Left ventricle myocardium superior (tissue), 1 donor: ENCODE data around the gene TSHZ3. TPM values are rescaled to one million over a fixed set of nuclear protein-coding genes. Genes with fewer than 3 reads are reported as not detected.

Experiments
- ATAC-seq: fragments of 200-7000 bp; cut with Tn5 transposase; one replicate; pipeline ENCODE4 v1.9.1; 2020; ENCODE audit warnings: mild to moderate bottlenecking, moderate library complexity
- DNase-seq: peaks from one replicate; pipeline ENCODE4 v3.0.0-alpha.2; 2020
- intact Hi-C: fragments of 100-400 bp; cut with micrococcal nuclease; formaldehyde crosslinking; loops from one replicate; pipeline ENCODE4 v1.11.0; 2022
- total RNA-seq: library from RNA; stranded (reverse); fragmentation: NEBNext Ultra II Directional; extraction: Animal tissue kit (Norgen Biotek cat#: 25700); gene quantifications from one replicate; pipeline ENCODE4 v1.2.1, GENCODE V29; 2021
- donor health status: DM: no; HTN: yes; CAD: no; lungs with severe emphysema.

Gene TSHZ3
- total RNA-seq, 1 donor from 2014 or later = 2.6 TPM

DNA sequence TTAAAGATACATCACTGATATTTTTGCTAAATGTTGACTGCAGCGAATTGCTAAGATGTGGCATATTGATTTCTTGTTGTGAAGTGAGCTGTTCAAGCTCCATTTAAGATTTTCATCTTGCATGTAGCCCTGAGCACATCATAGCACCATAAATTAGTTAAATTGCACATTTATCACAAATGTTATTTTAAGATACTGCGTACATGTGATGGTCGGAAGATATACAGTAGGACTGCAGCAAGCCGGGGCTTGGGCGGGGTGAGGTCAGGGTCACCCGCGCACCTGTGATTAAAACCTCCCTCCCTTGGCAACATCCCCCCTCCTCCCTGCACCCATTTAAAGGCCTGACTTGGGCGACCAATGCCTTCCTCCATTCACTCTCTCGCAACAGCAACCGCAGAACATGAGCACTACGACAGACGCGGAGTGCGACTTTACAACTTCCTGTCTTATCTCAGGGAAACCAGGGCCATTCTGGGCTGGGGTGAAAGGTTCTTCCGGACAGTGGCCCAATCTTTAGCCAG is 76.6 kb downstream of the TSHZ3 start:
- DNase-seq = no peak
- intact Hi-C loops = no loop called here
- no peak for ATAC-seq

DNA sequence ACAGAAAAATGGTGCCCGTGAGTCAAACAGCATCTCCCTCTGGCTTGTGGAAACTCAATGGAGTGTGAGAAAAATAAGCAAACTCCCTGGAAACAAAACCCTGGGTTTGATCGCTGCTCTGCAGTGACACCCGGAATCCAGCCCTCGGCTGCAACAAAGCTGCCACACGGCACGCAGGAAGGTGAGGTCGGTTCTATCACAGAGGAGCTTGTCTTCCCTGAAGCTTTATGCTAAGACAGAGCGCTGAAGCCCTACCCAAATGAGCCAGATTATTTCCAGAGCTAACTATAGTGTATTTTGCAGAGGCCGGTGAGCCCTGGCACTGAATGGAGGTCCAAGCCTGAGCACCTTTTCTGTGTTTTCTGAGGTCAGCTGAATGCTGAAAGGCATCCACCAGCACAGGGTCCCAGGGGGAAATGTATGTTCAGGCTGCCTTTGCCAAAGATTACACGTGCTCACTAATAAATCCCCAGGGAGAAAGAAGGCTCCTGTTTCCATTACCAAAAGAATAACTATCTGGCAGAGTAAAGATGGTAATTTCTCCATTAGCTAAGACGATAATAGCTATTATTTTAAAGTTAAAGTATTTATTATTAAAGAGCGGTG is 77.8 kb downstream of the TSHZ3 start:
- no peak for DNase-seq
- intact Hi-C loops = no loop called here
- ATAC-seq = no peak

DNA sequence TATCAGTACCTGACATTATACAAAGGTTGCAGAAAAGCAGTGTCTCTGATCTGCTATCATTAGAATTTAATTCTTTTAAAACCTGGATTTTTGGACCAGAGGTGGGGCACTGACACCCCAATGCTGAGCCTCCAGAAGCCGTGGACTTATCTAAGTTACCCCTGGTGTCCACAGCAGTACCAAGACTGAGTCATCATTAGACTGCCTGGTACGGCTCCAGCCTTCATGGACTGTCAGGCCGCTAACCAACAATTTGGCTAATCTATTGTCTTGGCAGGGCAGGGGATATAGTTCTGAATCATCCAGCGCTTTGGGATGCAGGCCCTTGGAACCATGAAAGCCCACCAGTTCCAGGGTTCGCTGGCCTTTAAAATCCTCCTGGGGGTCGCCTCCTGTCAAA is 78.3 kb downstream of the TSHZ3 start:
- ATAC-seq (no peak), DNase-seq (no peak)
- intact Hi-C loops = no loop called here

DNA sequence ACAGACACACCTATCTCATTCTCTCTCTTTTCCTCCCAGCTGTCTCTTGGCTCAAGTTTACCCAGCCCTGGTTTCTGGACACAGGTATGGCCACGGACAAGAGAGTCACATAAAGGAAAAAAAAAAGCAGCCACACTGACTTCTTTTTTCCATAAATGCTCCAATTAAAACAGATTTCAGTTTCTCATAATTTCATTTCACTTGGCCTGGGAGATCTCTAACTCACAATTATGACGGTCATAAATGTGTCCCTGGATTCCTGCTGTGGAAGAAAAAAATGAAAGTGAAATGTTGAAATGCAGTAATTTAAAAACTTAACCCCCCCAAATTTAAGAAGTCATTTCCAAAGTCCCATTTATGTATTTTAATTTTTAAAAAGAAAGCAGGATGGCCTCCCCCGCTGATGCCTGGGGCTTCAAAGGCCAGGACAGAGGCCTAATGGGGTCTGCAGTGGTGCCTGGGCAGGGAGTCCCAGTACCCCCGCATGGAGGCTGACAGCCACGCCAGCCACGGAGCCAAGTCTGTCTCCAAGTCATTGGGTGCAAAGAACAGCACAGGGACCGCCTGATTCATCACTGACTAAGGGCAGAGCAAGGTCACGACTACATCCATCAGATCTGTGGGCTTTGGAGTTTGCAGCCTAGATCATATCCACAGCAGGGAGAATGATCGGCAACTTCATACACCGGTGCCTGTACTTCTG is 79.7 kb downstream of the TSHZ3 start:
- DNase-seq (no peak), ATAC-seq (no peak)
- intact Hi-C loops = no loop called here

DNA sequence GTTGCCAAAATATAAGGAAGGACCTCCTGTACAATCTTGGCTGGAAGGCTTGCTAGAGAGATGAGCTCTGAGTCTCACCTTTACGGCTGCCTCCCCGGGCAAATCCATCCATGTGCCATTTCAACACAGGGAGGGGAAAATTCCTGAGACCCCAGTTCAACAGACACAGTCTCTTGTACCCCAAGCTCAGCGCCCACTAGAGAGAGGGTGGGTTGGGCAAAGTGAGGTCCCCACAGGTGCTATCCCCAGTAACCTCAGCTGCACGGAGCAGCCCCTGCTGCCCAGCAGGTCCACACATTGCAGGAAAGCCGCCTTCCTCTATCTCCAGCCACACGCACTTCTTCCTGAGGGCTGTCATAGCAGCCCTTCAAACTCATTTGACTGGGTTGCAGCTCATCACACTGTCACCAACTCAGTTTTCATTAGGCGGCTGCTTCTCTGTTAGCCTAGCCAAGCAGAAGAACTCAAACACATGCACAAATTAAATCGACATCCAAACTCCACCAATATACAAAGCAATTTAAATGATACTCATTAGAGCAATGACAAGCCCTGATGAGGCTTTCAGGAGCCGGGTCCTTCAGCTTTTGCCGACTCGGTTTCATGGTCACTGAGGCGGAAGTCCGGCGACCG is 80.4 kb downstream of the TSHZ3 start:
- no peak for DNase-seq
- intact Hi-C loops = no loop called here
- ATAC-seq = no peak

DNA sequence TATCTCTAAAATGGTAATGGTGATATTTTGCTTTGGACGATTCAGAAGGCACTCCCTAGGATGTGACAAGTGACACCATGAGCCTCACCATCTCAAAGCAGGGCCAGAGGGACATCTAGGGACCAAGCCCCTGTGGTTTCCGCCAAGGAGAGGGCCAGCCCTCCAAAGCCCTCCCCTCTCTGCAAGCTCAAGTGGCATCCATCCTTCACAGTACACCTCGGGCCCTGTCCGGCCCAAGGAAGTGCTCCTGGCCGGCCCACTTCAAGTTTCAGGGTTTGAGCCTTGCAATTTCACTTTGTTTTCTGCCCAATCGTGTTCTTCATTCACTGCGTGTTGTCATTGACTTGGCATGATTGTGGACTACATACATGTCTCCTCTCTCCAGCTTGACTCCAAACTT is 82.5 kb downstream of the TSHZ3 start:
- ATAC-seq (no peak), DNase-seq (no peak)
- intact Hi-C loops = no loop called here

DNA sequence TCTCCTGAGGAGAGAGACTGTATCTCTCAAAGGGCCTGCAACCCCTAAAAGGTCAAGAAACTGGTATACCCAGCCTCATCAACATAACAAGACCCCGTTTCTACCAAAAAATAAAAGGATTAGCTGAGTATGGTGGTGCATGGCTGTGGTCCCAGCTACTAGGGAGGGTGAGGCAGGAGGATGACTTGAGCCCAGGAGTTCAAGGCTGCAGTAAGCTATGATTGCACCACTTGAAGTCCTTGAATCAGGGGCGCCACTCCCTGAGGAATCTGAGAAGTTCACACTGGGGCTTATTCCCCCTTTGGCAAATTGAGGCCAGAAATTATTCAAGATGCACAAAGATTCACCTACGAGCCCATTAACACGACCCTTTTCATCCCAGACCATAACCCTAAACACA is 83.0 kb downstream of the TSHZ3 start:
- DNase-seq (no peak), ATAC-seq (no peak)
- intact Hi-C loops = no loop called here

DNA sequence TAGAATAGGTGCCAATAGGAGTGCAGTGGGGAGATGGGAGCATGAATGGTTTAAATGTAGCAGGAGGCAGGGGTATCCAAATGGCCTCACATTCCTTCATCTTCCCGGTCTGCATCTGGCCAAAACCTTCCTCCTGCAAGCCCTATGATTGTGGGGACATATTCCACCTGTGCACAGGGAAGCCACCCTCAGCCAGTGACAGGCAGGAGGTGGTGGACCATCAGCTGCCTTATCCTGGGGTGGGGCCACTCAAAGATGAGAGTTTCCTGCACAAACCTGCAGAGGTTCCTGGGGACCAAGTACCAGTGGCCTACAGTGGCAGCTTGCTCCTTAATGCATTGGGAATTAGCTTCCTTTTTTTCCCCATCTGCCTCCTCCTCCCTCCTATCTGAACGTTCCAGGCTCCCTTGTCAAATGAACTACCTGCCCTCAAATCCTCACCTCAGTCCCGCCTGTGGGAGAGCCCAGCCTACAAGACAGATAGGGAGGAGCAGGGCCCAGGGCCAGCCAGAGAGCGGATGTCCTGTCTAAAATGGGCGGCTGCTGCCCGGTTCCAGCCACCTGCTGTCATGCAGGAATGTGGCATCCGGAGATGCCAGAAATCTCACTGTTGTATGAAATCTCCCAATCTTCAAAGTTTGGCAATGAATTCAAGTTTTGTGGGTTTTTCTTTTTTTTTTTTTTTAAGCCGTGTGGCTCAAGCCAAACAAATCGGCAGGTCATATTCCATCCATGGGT is 85.0 kb downstream of the TSHZ3 start:
- ATAC-seq (no peak), DNase-seq (no peak)
- intact Hi-C loops = no loop called here

DNA sequence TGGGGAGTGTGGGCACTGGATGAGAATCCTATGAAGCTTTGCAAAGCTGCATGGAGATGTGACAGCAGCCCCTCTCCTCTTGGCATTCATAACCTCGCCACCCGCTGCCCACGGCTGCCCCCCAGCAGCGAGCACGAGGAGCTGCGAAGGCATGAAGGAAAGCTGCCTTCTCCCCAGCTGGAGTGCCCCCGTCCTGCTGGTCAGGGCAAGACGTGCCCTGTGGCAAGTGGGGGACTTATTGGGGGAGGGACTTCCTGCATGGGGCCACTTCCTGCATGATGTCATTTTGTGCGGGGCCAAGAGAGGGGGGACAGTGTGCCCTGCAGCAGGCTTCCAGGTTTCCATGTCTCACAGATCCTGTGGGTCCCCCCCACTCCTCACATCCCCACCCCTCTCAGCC is 85.9 kb downstream of the TSHZ3 start:
- intact Hi-C loops = no loop called here
- no peak for ATAC-seq
- no peak for DNase-seq

DNA sequence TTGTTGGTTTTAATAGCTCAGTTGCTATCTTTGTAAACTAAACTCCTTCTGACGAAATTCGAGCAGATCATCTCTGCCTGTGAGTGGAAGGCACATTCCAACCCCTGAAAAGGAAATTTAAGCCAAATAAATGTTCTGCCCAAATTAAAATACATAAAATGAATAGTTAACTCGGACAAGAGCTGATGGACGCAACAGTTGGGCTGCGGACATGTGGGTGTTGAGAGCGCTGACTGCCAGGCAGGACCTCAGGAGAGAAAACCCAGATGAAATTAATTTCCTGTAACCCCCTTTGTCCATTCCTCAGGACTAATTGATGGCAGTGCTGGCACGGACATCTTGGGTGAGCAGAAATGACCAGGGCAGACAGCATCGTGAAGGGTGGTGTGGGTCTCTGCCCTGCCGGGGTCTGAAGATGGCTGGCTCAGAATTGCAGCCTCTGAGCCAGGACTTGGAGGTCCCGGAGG is 86.5 kb downstream of the TSHZ3 start:
- no peak for ATAC-seq
- DNase-seq = no peak
- intact Hi-C loops = no loop called here

DNA sequence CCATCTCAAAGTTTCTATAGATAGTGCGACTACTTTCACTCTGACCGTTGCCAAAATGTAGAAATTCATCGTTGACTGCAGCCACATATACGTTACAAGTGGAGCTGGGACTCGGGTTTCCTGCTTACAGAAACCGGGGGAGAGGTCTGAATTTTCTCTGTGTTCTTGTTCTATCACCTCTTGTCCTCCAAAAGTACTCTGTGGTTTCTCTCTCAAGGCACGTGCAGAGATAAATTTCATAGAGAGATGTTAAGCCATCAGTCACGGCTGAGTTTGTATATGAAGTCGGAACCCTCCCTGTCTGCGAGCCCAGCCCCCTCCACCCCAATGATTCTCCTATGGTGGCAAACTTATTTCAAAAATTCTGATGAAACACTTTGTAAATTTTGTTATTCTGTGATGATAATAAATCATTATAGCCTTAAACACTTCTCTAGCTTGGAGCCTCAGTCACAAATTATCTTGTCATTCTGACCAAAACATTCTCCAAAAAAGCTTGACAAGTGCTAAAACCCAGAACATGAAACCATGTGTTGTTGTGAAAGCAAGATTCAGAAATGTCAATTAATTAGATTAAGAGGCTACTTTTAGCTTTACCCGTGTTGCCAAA is 87.5 kb downstream of the TSHZ3 start:
- intact Hi-C loops = no loop called here
- ATAC-seq = no peak
- no peak for DNase-seq

DNA sequence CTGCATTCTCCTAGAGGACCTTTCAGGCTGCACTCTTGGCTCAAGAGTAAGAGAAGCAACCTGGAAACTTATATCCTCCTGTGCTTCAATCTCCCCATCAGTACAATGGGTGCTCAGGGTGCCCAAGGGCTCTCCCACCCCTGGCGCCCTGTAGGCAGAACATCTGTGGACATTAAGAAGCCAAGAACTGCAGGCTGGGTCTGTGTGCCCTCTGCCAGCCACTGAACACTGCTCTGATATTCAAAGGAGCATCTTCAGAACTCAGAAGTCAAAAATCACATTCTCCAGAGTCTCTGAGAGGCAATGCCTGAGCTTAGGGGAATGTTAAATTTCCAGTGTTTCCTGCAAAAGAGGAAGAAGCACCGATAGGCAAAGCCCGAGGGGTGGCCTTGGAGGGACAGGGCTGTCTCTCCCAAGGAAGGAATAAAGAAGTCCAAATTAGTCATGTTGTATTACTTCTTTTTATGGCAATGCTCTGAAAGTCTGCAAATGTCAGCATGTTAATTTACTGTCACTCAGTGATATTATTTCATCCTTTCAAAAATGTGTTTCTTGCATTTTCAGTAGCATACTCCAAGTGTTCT is 88.1 kb downstream of the TSHZ3 start:
- ATAC-seq = no peak
- DNase-seq = no peak
- intact Hi-C loops = no loop called here

DNA sequence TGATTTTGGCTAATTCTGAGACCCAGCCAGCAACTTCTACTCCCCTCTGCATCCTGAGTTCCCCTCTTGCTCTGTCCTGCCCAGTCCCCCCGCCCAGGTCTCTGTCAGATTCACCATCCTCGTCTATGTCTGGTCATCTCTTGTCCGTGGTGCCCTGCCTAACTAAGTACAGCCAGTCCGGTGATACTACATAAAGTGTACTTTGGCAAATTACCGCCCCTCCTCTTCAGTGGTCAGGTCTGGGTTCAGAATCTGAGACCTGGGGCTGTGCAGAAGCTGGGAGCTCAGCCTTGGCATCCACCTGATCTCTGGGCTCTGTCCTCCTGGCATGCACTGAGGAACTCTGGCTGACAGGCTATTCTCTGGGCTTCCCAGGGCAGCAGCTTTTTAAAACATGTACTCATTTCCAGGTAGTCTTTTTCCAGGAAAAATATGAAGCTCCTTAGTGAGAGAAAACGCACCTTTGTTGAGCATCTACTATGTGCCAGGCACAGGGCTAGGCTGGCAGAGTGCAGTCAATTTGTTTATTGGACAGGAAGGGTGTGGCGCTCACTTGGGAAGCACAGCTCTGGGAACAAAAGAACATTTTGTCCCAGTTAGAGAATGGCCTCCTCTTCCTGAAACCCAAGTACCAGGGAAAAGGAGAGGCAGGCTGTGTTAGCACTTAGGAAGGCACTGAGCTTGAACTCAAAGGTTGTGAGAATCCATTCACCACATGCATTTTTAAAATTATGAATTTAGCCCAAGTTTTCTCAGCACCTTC is 88.9 kb downstream of the TSHZ3 start:
- ATAC-seq (no peak), DNase-seq (no peak)
- intact Hi-C loops = no loop called here

DNA sequence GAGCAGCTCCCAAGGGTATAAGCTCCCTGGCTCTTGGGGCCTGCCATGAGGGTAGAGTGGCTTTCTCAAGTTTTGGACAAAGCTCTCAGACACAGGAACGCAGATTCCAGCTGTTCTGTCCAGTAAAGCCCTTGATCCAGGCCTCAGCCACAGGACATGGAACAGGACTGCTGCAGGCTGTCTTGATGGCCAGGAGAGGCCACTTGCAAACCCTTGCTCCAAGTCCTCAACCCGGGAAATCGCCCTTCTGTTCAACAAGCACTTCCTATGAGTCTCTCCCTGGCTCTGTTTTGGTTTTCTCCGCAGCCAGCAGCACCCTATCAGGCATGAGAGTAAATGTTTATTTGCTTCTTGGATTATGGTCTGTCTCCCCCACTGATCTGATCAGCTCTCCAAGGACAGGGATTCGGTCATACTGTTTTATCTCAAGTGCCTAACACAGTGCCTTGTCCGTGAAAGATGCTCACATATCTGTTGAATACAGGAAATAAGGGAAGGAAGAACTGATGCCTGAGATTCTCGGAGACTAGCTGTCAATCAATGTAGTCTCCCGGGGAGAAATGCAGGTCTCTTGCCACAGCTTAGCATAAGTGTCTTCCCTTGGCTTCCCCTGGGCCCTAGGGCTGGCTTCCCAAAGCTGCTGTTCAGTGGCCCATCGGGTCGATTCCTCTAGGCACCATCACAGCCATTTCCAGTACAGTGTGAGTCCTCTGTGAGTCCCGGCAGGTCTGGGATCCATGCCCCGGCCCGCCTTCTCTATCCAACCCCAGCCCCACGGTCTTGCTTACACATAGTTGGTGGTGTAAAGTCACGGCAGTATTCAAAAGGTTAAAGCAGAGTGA is 90.8 kb downstream of the TSHZ3 start:
- intact Hi-C loops = no loop called here
- no peak for ATAC-seq
- DNase-seq = no peak

DNA sequence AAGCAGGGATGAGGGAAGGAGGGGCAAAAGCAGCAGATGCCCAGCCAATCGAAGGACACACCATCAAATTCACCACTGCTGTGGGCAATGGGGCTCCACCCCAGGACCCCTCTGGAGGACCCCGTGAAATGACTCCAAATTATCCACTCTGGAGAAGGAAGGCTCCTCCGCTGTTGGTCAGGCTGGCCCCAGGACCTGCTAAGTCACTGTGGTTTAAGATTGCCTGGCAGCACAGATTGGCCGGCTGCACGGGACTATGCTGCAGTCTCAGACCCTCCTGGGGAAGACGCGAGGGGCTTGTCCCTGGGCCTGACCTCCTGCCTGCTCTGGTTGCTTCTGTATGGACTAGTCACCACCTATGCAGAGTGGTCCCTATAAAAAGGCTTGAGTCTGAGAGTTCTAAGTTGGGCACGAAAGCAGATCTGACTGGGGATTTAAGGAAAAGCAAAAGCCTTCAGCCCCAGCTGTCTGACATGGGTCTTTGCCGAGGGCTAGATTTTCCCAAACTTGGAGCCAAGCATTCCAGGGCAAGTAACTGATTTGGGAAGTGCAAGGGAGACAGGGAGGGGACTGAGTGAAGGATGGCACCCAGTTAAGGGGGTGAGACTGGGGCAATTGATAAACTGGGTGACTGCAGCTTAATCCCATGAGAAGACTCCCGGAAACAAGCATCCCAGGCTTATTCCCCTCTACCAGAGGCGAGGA is 91.7 kb downstream of the TSHZ3 start:
- DNase-seq (no peak), ATAC-seq (no peak)
- intact Hi-C loops = no loop called here

DNA sequence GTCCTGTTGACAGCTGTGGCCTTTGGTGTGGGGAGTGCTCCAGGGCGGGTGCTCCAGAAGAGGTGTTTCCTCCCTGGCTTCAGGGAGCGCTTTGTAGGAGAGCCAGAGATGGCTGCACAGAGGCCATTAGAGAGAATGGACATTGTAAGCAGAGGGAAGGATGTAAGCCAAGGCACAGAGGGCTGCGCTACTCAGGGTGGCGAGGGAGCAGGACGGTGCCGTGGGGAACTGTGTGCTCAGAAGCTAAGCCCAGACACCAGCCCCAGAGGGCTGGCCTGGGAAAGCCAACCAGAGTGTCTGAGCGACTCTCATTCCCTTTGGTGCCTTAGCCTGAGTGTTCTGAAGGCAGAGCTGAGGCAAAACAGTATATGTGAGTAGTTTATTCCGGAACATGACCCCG is 92.2 kb downstream of the TSHZ3 start:
- intact Hi-C loops = no loop called here
- no peak for ATAC-seq
- DNase-seq = no peak

DNA sequence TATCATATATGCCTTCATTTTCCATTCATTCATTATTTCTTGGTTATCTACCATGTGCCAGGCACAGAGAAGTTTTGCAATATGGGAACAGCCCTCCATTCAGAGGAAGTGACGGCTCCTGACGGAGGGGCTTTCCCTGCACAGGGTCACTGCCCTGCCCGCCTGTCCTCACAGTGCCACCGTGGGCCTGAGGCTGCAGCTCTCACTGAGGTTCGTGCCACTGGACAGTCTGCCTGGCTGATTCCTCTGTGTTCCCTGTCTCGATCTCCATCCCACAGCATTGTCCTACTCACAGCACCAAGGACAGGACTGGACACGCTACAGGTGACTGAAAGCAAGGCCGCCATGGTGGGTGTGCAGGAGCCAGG is 92.7 kb downstream of the TSHZ3 start:
- intact Hi-C loops = no loop called here
- DNase-seq = no peak
- ATAC-seq = no peak
